MM.1S (cell line): ENCODE data around the gene BET1L.
"Not testable (repeated sequence)": the region's sequence is repeated elsewhere in the genome, so short reads cannot be mapped to it uniquely, and the experiment has no call there.

Experiments used
- DNase-seq: peaks from one replicate; pipeline ENCODE4 v3.0.0-alpha.2; 2015
- H2AFZ ChIP-seq: fragments of 300-600 bp; sonication (generic); 2 replicates; pipeline ENCODE4 v1.6.0; 2016; ENCODE audit warnings: antibody characterized with exemption, low read length
- H3F3A ChIP-seq: fragments of 300-600 bp; sonication (generic); 2 replicates; pipeline ENCODE4 v1.6.1; 2016; ENCODE audit warnings: mild to moderate bottlenecking, antibody characterized with exemption, low read length, moderate library complexity, mixed read lengths; ENCODE audit not compliant: insufficient read depth
- H3K27ac ChIP-seq: fragments of 300-600 bp; sonication (generic); 2 replicates; pipeline ENCODE4 v1.5.1; 2016; ENCODE audit warnings: mild to moderate bottlenecking, low read length
- H3K27me3 ChIP-seq: fragments of 300-600 bp; sonication (generic); replicated peaks from 2 replicates; pipeline ENCODE4 v1.6.0; 2016; ENCODE audit warnings: low read length; ENCODE audit not compliant: insufficient read depth
- H3K36me3 ChIP-seq: fragments of 300-600 bp; sonication (generic); replicated peaks from 2 replicates; pipeline ENCODE4 v1.6.1; 2016; ENCODE audit warnings: mild to moderate bottlenecking, low read length, mixed read lengths; ENCODE audit not compliant: insufficient read depth
- H3K4me1 ChIP-seq: fragments of 300-600 bp; sonication (generic); 2 replicates; pipeline ENCODE4 v1.6.1; 2016; ENCODE audit warnings: low read length, mixed read lengths
- H3K4me2 ChIP-seq: fragments of 300-600 bp; sonication (generic); 2 replicates; pipeline ENCODE4 v1.6.0; 2016; ENCODE audit warnings: low read depth, low read length
- H3K4me3 ChIP-seq: fragments of 300-600 bp; sonication (generic); 2 replicates; pipeline ENCODE4 v1.5.1; 2016; ENCODE audit warnings: low read length, mixed read lengths
- H3K79me2 ChIP-seq: fragments of 300-600 bp; sonication (generic); 2 replicates; pipeline ENCODE4 v1.6.1; 2016; ENCODE audit warnings: mixed run types, low read length, mixed read lengths
- H3K9ac ChIP-seq: fragments of 300-600 bp; sonication (generic); 2 replicates; pipeline ENCODE4 v1.6.1; 2016; ENCODE audit warnings: low read length, mixed read lengths
- H3K9me2 ChIP-seq: fragments of 300-600 bp; sonication (generic); replicated peaks from 2 replicates; pipeline ENCODE4 v1.6.1; 2016; ENCODE audit warnings: mild to moderate bottlenecking, low read length, mixed read lengths; ENCODE audit not compliant: insufficient read depth
- H3K9me3 ChIP-seq: fragments of 300-600 bp; sonication (generic); replicated peaks from 2 replicates; pipeline ENCODE4 v1.6.1; 2016; ENCODE audit warnings: mild to moderate bottlenecking, low read length, mixed read lengths; ENCODE audit not compliant: insufficient read depth
- H4K20me1 ChIP-seq: fragments of 300-600 bp; sonication (generic); 2 replicates; pipeline ENCODE4 v1.6.1; 2016; ENCODE audit warnings: mild to moderate bottlenecking, low read length, moderate library complexity, mixed read lengths; ENCODE audit not compliant: insufficient read depth
- EZH2 ChIP-seq: fragments of 300-600 bp; sonication (generic); optimal IDR thresholded peaks from 2 replicates; pipeline ENCODE3; 2017; ENCODE audit warnings: low read depth, mild to moderate bottlenecking, antibody characterized with exemption, low read length, mixed read lengths
- EZH2phosphoT487 ChIP-seq: fragments of 300-600 bp; sonication (generic); IDR thresholded peaks from 2 replicates; pipeline ENCODE4 v1.6.1; 2018; ENCODE audit warnings: antibody characterized with exemption, low read length
- TF ChIP-seq, protein P1 (sequence below): fragments of 300-600 bp; sonication (generic); IDR thresholded peaks from 2 replicates; pipeline ENCODE4 v1.5.1; 2016; ENCODE audit warnings: antibody characterized with exemption, low read length, mixed read lengths

Gene BET1L

DNA sequence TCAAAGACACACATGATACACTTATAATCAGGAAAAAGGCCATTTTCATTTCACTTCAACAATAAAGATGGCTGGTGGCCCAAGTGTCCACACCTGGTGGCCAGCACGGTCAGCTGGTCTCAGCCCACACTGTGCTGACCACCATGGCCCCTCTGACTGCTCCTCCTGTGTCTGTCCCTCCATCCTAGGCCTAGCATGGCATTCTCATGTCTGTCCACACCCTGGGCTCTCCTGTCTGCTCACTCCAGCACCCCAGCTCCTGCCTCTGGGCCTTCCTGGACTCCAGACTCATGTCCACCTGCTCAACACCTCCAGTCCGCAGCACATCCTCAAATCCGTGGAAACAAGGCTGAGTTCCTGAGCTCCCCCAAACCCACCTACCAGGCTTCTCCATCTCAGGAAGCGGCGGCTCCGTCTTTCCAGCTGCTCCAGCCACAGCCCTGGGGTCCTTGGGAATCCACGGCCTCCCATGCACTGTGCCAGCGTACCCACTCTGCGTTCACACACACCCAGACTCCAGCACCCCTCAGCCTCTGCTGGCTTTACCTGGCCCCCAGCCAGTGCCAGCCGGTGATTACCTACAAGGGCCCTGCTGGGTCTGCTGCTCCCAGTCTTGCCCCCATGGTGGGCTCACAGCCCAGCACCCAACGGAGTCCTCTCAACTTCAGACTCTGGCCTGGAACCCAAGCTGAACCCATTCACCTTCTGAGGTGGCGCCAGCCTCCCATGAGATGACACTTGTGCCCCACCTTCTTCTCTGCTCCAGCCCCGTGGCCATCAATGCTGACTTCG lies 15.0 kb upstream of the BET1L start:
- Histone ChIP-seq H3K4me1 (no peaks in the 10 kb centered on the region), H2AFZ (no peak overlapping the region), H3K36me3 (no peaks in the 10 kb centered on the region), H3K9ac (no peak overlapping the region), H3K9me2 (no peaks in the 10 kb centered on the region), H4K20me1 (no peaks in the 10 kb centered on the region), H3K27ac (no peak overlapping the region), H3K79me2 (no peaks in the 10 kb centered on the region), H3K27me3 (no peaks in the 10 kb centered on the region), H3K4me3 (no peak overlapping the region), H3K9me3 (no peaks in the 10 kb centered on the region), H3F3A (no peaks in the 10 kb centered on the region), H3K4me2 (no peak overlapping the region)
- TF ChIP-seq, protein P1, sequence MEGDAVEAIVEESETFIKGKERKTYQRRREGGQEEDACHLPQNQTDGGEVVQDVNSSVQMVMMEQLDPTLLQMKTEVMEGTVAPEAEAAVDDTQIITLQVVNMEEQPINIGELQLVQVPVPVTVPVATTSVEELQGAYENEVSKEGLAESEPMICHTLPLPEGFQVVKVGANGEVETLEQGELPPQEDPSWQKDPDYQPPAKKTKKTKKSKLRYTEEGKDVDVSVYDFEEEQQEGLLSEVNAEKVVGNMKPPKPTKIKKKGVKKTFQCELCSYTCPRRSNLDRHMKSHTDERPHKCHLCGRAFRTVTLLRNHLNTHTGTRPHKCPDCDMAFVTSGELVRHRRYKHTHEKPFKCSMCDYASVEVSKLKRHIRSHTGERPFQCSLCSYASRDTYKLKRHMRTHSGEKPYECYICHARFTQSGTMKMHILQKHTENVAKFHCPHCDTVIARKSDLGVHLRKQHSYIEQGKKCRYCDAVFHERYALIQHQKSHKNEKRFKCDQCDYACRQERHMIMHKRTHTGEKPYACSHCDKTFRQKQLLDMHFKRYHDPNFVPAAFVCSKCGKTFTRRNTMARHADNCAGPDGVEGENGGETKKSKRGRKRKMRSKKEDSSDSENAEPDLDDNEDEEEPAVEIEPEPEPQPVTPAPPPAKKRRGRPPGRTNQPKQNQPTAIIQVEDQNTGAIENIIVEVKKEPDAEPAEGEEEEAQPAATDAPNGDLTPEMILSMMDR: no peak
- TF ChIP-seq EZH2phosphoT487: no peak
- TF ChIP-seq EZH2: no peak
- no peak for DNase-seq

DNA sequence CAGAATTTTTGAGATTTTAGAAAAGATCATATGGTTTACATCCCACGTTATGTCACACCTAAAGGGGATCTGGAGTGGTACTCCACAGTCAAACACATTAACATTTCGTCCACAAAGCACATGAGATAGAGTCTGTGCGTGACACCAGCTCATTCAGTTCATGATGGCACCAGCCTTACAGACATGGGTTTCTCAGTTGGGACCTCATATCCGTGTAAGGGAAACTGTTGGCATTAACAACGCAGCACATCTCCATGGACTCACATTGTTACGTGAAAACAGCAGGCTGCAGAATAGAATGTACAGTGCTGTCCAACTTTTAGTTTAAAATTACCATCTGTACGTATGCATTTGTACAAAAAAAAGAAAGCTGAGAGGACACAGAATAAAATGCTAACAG lies 14.3 kb upstream of the BET1L start:
- no peaks in the 10 kb centered on the region for H4K20me1 ChIP-seq
- DNase-seq: no peak
- no peaks in the 10 kb centered on the region for H3K4me1 ChIP-seq
- H3K36me3 ChIP-seq: no peaks in the 10 kb centered on the region
- TF ChIP-seq EZH2phosphoT487: no peak
- TF ChIP-seq EZH2: no peak
- TF ChIP-seq, protein P1: no peak
- H3K9ac ChIP-seq: no peak overlapping the region
- H3K9me2 ChIP-seq: no peaks in the 10 kb centered on the region
- H3K27me3 ChIP-seq: no peaks in the 10 kb centered on the region
- H3K27ac ChIP-seq: no peak overlapping the region
- H3F3A ChIP-seq: no peaks in the 10 kb centered on the region
- H3K79me2 ChIP-seq: no peaks in the 10 kb centered on the region
- H2AFZ ChIP-seq: no peak overlapping the region
- no peak overlapping the region for H3K4me3 ChIP-seq
- H3K9me3 ChIP-seq: no peaks in the 10 kb centered on the region
- H3K4me2 ChIP-seq: no peak overlapping the region

DNA sequence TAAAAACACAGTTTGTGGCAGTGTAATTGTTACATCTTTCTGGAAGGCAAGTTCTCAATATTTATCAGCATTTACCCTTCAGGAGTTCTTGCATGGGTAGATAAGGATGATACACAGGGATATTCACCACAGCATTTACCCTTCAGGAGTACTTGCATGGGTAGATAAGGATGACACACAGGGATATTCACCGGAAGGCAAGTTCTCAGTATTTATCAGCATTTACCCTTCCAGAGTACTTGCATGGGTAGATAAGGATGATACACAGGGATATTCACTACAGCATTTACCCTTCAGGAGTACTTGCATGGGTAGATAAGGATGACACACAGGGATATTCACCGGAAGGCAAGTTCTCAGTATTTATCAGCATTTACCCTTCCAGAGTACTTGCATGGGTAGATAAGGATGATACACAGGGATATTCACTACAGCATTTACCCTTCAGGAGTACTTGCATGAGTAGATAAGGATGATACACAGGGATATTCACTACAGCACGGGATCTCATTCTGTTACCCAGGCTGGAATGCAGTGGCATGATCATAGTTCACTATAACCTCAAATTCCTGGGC lies 13.5 kb upstream of the BET1L start:
- not testable (repeated sequence) for H3K4me1 ChIP-seq, H3K9me3 ChIP-seq, H3F3A ChIP-seq, H3K27me3 ChIP-seq, H3K79me2 ChIP-seq, H3K4me2 ChIP-seq, DNase-seq, H4K20me1 ChIP-seq, H3K9ac ChIP-seq, H3K27ac ChIP-seq, H3K4me3 ChIP-seq, H3K36me3 ChIP-seq, H2AFZ ChIP-seq, H3K9me2 ChIP-seq
